GM12878 (cell line): ENCODE measurements around the gene MDH1. TPM values are rescaled to one million over a fixed set of nuclear protein-coding genes. Genes with fewer than 3 reads are reported as not detected.

ENCODE experiments used
- E4F1 ChIP-seq: fragments of 450-650 bp; IDR thresholded peaks from 2 replicates; pipeline ENCODE4 v1.6.1; 2018; ENCODE audit warnings: borderline replicate concordance, mild to moderate bottlenecking; ENCODE audit not compliant: partially characterized antibody
- ETV6 ChIP-seq, 2 experiments: fragments of 450-650 bp in 1 of 2; IDR thresholded peaks in 1 of 2; conservative IDR thresholded peaks in 1 of 2; 2 replicates each; pipeline ENCODE4 v1.6.1; 2014; ENCODE audit warnings: antibody characterized with exemption in 1 of 2, borderline replicate concordance in 1 of 2, low read depth in 1 of 2, mild to moderate bottlenecking in 1 of 2, moderate library complexity in 1 of 2
- GABPA ChIP-seq: IDR thresholded peaks from 2 replicates; pipeline ENCODE4 v1.6.1; 2014; ENCODE audit warnings: antibody characterized with exemption, low read depth, mild to moderate bottlenecking, inconsistent platforms
- HCFC1 ChIP-seq: fragments of 150-350 bp; IDR thresholded peaks from 2 replicates; pipeline ENCODE4 v1.6.1; 2014; ENCODE audit warnings: low read length
- HDGF ChIP-seq: fragments of 450-650 bp; IDR thresholded peaks from 2 replicates; pipeline ENCODE4 v1.6.1; 2016; ENCODE audit warnings: antibody characterized with exemption
- IKZF2 ChIP-seq, 2 experiments: fragments of 450-650 bp; IDR thresholded peaks; 2 replicates each; pipeline ENCODE4 v1.6.1; 2017; ENCODE audit warnings: mild to moderate bottlenecking in 2 of 2, moderate library complexity in 2 of 2
- JUNB ChIP-seq: IDR thresholded peaks from 2 replicates; pipeline ENCODE4 v1.6.1; 2016; ENCODE audit warnings: antibody characterized with exemption, mild to moderate bottlenecking
- MEF2B ChIP-seq: fragments of 450-650 bp; IDR thresholded peaks from 2 replicates; pipeline ENCODE4 v1.6.1; 2018; ENCODE audit warnings: mild to moderate bottlenecking, moderate library complexity; ENCODE audit not compliant: partially characterized antibody, poor library complexity, severe bottlenecking
- MYB ChIP-seq: fragments of 150-350 bp; IDR thresholded peaks from 2 replicates; pipeline ENCODE4 v1.6.1; 2014; ENCODE audit warnings: mild to moderate bottlenecking, low read depth, low read length, borderline replicate concordance
- MYC ChIP-seq: IDR thresholded peaks from 2 replicates; pipeline ENCODE4 v1.6.1; 2011; ENCODE audit warnings: mild to moderate bottlenecking, low read length, moderate library complexity, inconsistent platforms; ENCODE audit not compliant: insufficient read depth, insufficient replicate concordance, insufficient read length, severe bottlenecking
- NFXL1 ChIP-seq: fragments of 450-650 bp; IDR thresholded peaks from 2 replicates; pipeline ENCODE4 v1.6.1; 2017; ENCODE audit warnings: antibody characterized with exemption, mild to moderate bottlenecking, borderline replicate concordance
- NFYB ChIP-seq: IDR thresholded peaks from 2 replicates; pipeline ENCODE4 v1.6.1; 2011; ENCODE audit warnings: low read depth, mild to moderate bottlenecking, low read length, improper control_type of control experiment, moderate library complexity; ENCODE audit not compliant: insufficient read depth
- NR2F1 ChIP-seq: fragments of 450-650 bp; conservative IDR thresholded peaks from 2 replicates; pipeline ENCODE4 v1.6.1; 2017; ENCODE audit warnings: mild to moderate bottlenecking
- PAX5 ChIP-seq: IDR thresholded peaks from 2 replicates; pipeline ENCODE4 v1.6.1; 2011; ENCODE audit warnings: low read depth, low read length, borderline replicate concordance
- POLR2A ChIP-seq: IDR thresholded peaks from 2 replicates; pipeline ENCODE4 v1.6.1; 2011; ENCODE audit warnings: low read depth, mild to moderate bottlenecking, low read length
- RFX5 ChIP-seq: IDR thresholded peaks from 2 replicates; pipeline ENCODE4 v1.6.1; 2011; ENCODE audit warnings: low read depth, low read length, improper control_type of control experiment
- RUNX3 ChIP-seq: IDR thresholded peaks from 2 replicates; pipeline ENCODE4 v1.6.1; 2012; ENCODE audit warnings: low read length, inconsistent platforms
- SKIL ChIP-seq: fragments of 450-650 bp; IDR thresholded peaks from 2 replicates; pipeline ENCODE4 v1.6.1; 2017; ENCODE audit warnings: mild to moderate bottlenecking, low read depth, inconsistent platforms; ENCODE audit not compliant: poor library complexity, severe bottlenecking
- SREBF1 ChIP-seq: IDR thresholded peaks from 2 replicates; pipeline ENCODE4 v1.6.1; 2012; ENCODE audit warnings: mild to moderate bottlenecking, low read length
- SRF ChIP-seq, 2 experiments: IDR thresholded peaks; 2 replicates each; pipeline ENCODE4 v1.6.1; 2011; ENCODE audit warnings: low read depth in 2 of 2, low read length in 2 of 2, mild to moderate bottlenecking in 1 of 2, moderate library complexity in 1 of 2
- SUPT20H ChIP-seq: IDR thresholded peaks from 2 replicates; pipeline ENCODE4 v1.6.1; 2011; ENCODE audit warnings: low read depth, mild to moderate bottlenecking, low read length, moderate library complexity, borderline replicate concordance; ENCODE audit not compliant: control insufficient read depth
- SUZ12 ChIP-seq: fragments of 200-600 bp; sonication (generic); IDR thresholded peaks from one replicate; pipeline ENCODE4 v1.6.1; 2018; ENCODE audit warnings: antibody characterized with exemption, mild to moderate bottlenecking; ENCODE audit not compliant: unreplicated experiment
- ZNF384 ChIP-seq: IDR thresholded peaks from 2 replicates; pipeline ENCODE4 v1.6.1; 2012; ENCODE audit warnings: low read depth, mild to moderate bottlenecking, low read length, improper control_type of control experiment, borderline replicate concordance
- polyA plus RNA-seq, 11 experiments: library from polyadenylated mRNA; depleted of rRNA in 4 of 11; unstranded in 6 of 11; stranded (reverse) in 5 of 11; fragments of >200 nt; fragmentation: Nextera tagmentation in 4 of 11; fragmentation: Illumina TruSeq in 1 of 11; extraction: Ambion mirVana in 4 of 11; extraction: Trizol in 1 of 11; gene quantifications; 1 replicate in 1 of 11; 2 replicates in 10 of 11; pipeline versions ENCODE4 v1.2.1 to v1.2.3, GENCODE V29; 2011 to 2016; ENCODE audit warnings: inconsistent platforms in 2 of 11, missing spikeins in 2 of 11, low read depth in 1 of 11
- total RNA-seq, 4 experiments: library from RNA; depleted of rRNA in 3 of 4; stranded (reverse); fragments of >200 nt in 3 of 4; fragmentation: Illumina TruSeq in 1 of 4; extraction: Trizol in 1 of 4; gene quantifications; 2 replicates each; pipeline versions ENCODE4 v1.2.1 to v1.2.3, GENCODE V29; 2013 to 2021
- TF ChIP-seq, protein P1 (sequence below): fragments of 450-650 bp; formaldehyde crosslinking; IDR thresholded peaks from 2 replicates; pipeline ENCODE4 v1.5.0; 2022; ENCODE audit warnings: mild to moderate bottlenecking, missing genetic modification characterization

The MDH1 gene
- total and polyA plus RNA-seq, 10 of the 15 experiments (the other 5 are each of a cell fraction or from before 2014, with no cell fraction given), result 254 to 1,581 (median 440) TPM

GRCh38 chr2:63587814-63588384 is 864 bp upstream of the MDH1 start (continued):
- TF ChIP-seq SKIL, result no peak
- no peak for TF ChIP-seq SUZ12
- TF ChIP-seq RFX5, result no peak
- TF ChIP-seq E4F1, result no peak
- TF ChIP-seq JUNB, result no peak
- no peak; the same call in 1 of the 2 replicates for TF ChIP-seq NR2F1
- TF ChIP-seq SUPT20H, result no peak
- TF ChIP-seq GABPA, result no peak
- TF ChIP-seq MYB, result no peak
- no peak for TF ChIP-seq SREBF1
- no peak for TF ChIP-seq ETV6 (conservative IDR thresholded peaks at IDR 0.05 in 1 of 2, IDR thresholded peaks at IDR 0.05 in 1 of 2; ENCODE audit: borderline replicate concordance in 1 of 2, low read depth in 1 of 2)
- TF ChIP-seq IKZF2 (IDR thresholded peaks at IDR 0.05), result no peak; a peak in 1 of 4 replicates
- no peak for TF ChIP-seq MEF2B
- TF ChIP-seq NFYB, result no peak
- no peak for TF ChIP-seq MYC
- TF ChIP-seq NFXL1, result no peak
- TF ChIP-seq POLR2A, result peak; percentile 2; the same call in 1 of the 2 replicates
- no peak for TF ChIP-seq SRF (IDR thresholded peaks at IDR 0.05; ENCODE audit: low read depth in 2 of 2, low read length in 2 of 2)
- TF ChIP-seq, protein P1, sequence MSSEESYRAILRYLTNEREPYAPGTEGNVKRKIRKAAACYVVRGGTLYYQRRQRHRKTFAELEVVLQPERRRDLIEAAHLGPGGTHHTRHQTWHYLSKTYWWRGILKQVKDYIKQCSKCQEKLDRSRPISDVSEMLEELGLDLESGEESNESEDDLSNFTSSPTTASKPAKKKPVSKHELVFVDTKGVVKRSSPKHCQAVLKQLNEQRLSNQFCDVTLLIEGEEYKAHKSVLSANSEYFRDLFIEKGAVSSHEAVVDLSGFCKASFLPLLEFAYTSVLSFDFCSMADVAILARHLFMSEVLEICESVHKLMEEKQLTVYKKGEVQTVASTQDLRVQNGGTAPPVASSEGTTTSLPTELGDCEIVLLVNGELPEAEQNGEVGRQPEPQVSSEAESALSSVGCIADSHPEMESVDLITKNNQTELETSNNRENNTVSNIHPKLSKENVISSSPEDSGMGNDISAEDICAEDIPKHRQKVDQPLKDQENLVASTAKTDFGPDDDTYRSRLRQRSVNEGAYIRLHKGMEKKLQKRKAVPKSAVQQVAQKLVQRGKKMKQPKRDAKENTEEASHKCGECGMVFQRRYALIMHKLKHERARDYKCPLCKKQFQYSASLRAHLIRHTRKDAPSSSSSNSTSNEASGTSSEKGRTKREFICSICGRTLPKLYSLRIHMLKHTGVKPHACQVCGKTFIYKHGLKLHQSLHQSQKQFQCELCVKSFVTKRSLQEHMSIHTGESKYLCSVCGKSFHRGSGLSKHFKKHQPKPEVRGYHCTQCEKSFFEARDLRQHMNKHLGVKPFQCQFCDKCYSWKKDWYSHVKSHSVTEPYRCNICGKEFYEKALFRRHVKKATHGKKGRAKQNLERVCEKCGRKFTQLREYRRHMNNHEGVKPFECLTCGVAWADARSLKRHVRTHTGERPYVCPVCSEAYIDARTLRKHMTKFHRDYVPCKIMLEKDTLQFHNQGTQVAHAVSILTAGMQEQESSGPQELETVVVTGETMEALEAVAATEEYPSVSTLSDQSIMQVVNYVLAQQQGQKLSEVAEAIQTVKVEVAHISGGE (CRISPR knock-in tag), result peak; percentile 84
- no peak for TF ChIP-seq HCFC1
- TF ChIP-seq HDGF, result no peak
- no peak for TF ChIP-seq ZNF384
- no peak for TF ChIP-seq PAX5
- TF ChIP-seq RUNX3, result 0 out of 2 replicates have a peak, but pooled peaks have one; percentile 11
